HT1080 (cell line): ENCODE data around the gene BIRC2. TPM values are rescaled to one million over a fixed set of nuclear protein-coding genes. Genes with fewer than 3 reads are reported as not detected.

ENCODE experiments used
- DNase-seq: peaks from one replicate; pipeline ENCODE4 v3.0.0-alpha.2; 2015; ENCODE audit warnings: low read depth
- total RNA-seq: library from RNA; depleted of rRNA; stranded (reverse); fragments of >200 nt; shearing (Covaris generic); gene quantifications from 2 replicates; pipeline ENCODE4 v1.2.3, GENCODE V29; 2014

The BIRC2 gene
- total RNA-seq, 1 experiment from 2014 or later, result 45.6 TPM

- no peak for DNase-seq
These were observed 52.2 kb downstream of the BIRC2 start for GRCh38 chr11:102399189-102399588.

GRCh38 chr11:102400603-102401002 lies 53.6 kb downstream of the BIRC2 start:
- no peak for DNase-seq

- no peak for DNase-seq
These were observed 54.9 kb downstream of the BIRC2 start for GRCh38 chr11:102401905-102402304.

GRCh38 chr11:102402548-102402947 lies 55.5 kb downstream of the BIRC2 start:
- DNase-seq, result no peak

- no peak for DNase-seq
These were observed 58.5 kb downstream of the BIRC2 start for GRCh38 chr11:102405501-102405900.

GRCh38 chr11:102406099-102406498 lies 59.1 kb downstream of the BIRC2 start:
- DNase-seq, result no peak

- no peak for DNase-seq
These were observed 60.9 kb downstream of the BIRC2 start for GRCh38 chr11:102407901-102408300.

- DNase-seq, result no peak
These were observed 61.3 kb downstream of the BIRC2 start for GRCh38 chr11:102408339-102408738.

- DNase-seq, result peak; percentile 50
These were observed 63.4 kb downstream of the BIRC2 start for GRCh38 chr11:102410382-102410784.

- DNase-seq, result no peak
These were observed 64.1 kb downstream of the BIRC2 start for GRCh38 chr11:102411142-102411541.

- DNase-seq, result no peak
These were observed 66.5 kb downstream of the BIRC2 start for GRCh38 chr11:102413497-102413896.

GRCh38 chr11:102414559-102414958 lies 67.5 kb downstream of the BIRC2 start:
- DNase-seq, result no peak

GRCh38 chr11:102415304-102415916 lies 68.4 kb downstream of the BIRC2 start:
- no peak for DNase-seq

GRCh38 chr11:102416976-102417375 lies 70.0 kb downstream of the BIRC2 start:
- no peak for DNase-seq

- DNase-seq, result no peak
These were observed 72.2 kb downstream of the BIRC2 start for GRCh38 chr11:102419181-102419580.

- DNase-seq, result no peak
These were observed 73.5 kb downstream of the BIRC2 start for GRCh38 chr11:102420547-102420946.

- no peak for DNase-seq
These were observed 74.2 kb downstream of the BIRC2 start for GRCh38 chr11:102421261-102421660.

GRCh38 chr11:102422817-102423712 lies 76.1 kb downstream of the BIRC2 start:
- DNase-seq, result no peak

GRCh38 chr11:102423936-102424335 lies 76.9 kb downstream of the BIRC2 start:
- no peak for DNase-seq

GRCh38 chr11:102426000-102426399 lies 79.0 kb downstream of the BIRC2 start:
- DNase-seq, result no peak

GRCh38 chr11:102426570-102426969 lies 79.6 kb downstream of the BIRC2 start:
- no peak for DNase-seq

- no peak for DNase-seq
These were observed 80.1 kb downstream of the BIRC2 start for GRCh38 chr11:102427068-102427467.
